OCI-LY7 (cell line): ENCODE results near the gene ANAPC16. TPM values are rescaled to one million over a fixed set of nuclear protein-coding genes. Genes with fewer than 3 reads are reported as not detected.
A peak's percentile ranks its signal among the peaks of the same experiment; 100 is the strongest.

ENCODE experiments used
- BruUV-seq: library from RNA; stranded (reverse); fragments of 400-500 nt; replicated peaks from 2 replicates; lab custom pipeline; 2021; lab: Mats Ljungman, UMichigan
- CTCF ChIA-PET: fragments of 300-600 bp; sonication (Branson Sonifier 250); formaldehyde crosslinking; loops from one replicate; lab custom pipeline; 2022; ENCODE audit warnings: antibody characterized with exemption; ENCODE audit not compliant: unreplicated experiment; lab: Charles Lee
- POLR2A ChIA-PET: fragments of 300-600 bp; sonication (Branson Sonifier 250); formaldehyde crosslinking; loops from one replicate; lab custom pipeline; 2022; ENCODE audit warnings: antibody characterized with exemption; lab: Charles Lee
- DNase-seq: peaks from one replicate; pipeline ENCODE4 v3.0.0-alpha.2; 2015; ENCODE audit warnings: low spot score
- H2AFZ ChIP-seq: fragments of 200-600 bp; sonication (generic), shearing (Covaris generic); 2 replicates; pipeline ENCODE4 v1.6.1; 2014; ENCODE audit warnings: mild to moderate bottlenecking, antibody characterized with exemption, low read length, moderate library complexity
- H3K27ac ChIP-seq: fragments of 200-600 bp; sonication (generic); 2 replicates; pipeline ENCODE4 v1.5.1; 2014; ENCODE audit warnings: mixed run types, low read depth, mild to moderate bottlenecking, moderate library complexity, low read length, inconsistent platforms; ENCODE audit not compliant: poor library complexity, severe bottlenecking
- H3K36me3 ChIP-seq: fragments of 200-600 bp; sonication (generic); 2 replicates; pipeline ENCODE4 v1.6.1; 2014; ENCODE audit warnings: mild to moderate bottlenecking, antibody characterized with exemption, low read length, moderate library complexity, mixed read lengths; ENCODE audit not compliant: insufficient read depth
- H3K4me1 ChIP-seq: fragments of 200-600 bp; sonication (generic); 2 replicates; pipeline ENCODE4 v1.5.1; 2014; ENCODE audit warnings: mild to moderate bottlenecking, low read length; ENCODE audit not compliant: insufficient read depth, poor library complexity, severe bottlenecking
- H3K4me2 ChIP-seq: fragments of 200-600 bp; sonication (generic); 2 replicates; pipeline ENCODE4 v1.6.1; 2014; ENCODE audit warnings: mild to moderate bottlenecking, low read length
- H3K4me3 ChIP-seq: fragments of 200-600 bp; sonication (generic); 2 replicates; pipeline ENCODE4 v1.5.1; 2014; ENCODE audit warnings: mild to moderate bottlenecking, low read depth, low read length; ENCODE audit not compliant: poor library complexity, severe bottlenecking
- H3K79me2 ChIP-seq: fragments of 200-600 bp; sonication (generic); 2 replicates; pipeline ENCODE4 v1.6.1; 2016; ENCODE audit warnings: low read depth, mild to moderate bottlenecking, low read length, moderate library complexity, mixed read lengths; ENCODE audit not compliant: insufficient read depth
- H3K9me2 ChIP-seq: fragments of 200-600 bp; sonication (generic); 2 replicates; pipeline ENCODE4 v1.6.1; 2016; ENCODE audit warnings: mild to moderate bottlenecking, low read length, mixed read lengths; ENCODE audit not compliant: insufficient read depth
- H3K9me3 ChIP-seq: fragments of 200-600 bp; sonication (generic); 2 replicates; pipeline ENCODE4 v1.6.1; 2014; ENCODE audit warnings: mild to moderate bottlenecking, mixed run types, low read length, mixed read lengths
- H4K20me1 ChIP-seq: fragments of 200-600 bp; sonication (generic); 2 replicates; pipeline ENCODE4 v1.6.1; 2014; ENCODE audit warnings: mild to moderate bottlenecking, antibody characterized with exemption, low read length, moderate library complexity, mixed read lengths; ENCODE audit not compliant: insufficient read depth
- CTCF ChIP-seq: fragments of 200-600 bp; sonication (generic); conservative IDR thresholded peaks from 2 replicates; pipeline ENCODE4 v1.5.1; 2014; ENCODE audit warnings: mild to moderate bottlenecking, antibody characterized with exemption, low read length, moderate library complexity, mixed read lengths
- EZH2phosphoT487 ChIP-seq: fragments of 200-600 bp; sonication (generic); IDR thresholded peaks from 2 replicates; pipeline ENCODE4 v1.6.1; 2018; ENCODE audit warnings: low read depth, borderline replicate concordance, mild to moderate bottlenecking, mixed run types, antibody characterized with exemption, low read length, moderate library complexity, mixed read lengths
- intact Hi-C: fragments of 100-400 bp; cut with micrococcal nuclease; formaldehyde crosslinking; loops from one replicate; pipeline ENCODE4 v1.10.0; 2022; ENCODE audit not compliant: unreplicated experiment
- total RNA-seq, 2 experiments: library from RNA; depleted of rRNA in 1 of 2; stranded (reverse); fragments of >200 nt in 1 of 2; shearing (Covaris generic) in 1 of 2; gene quantifications; 2 replicates each; pipeline ENCODE4 v1.2.3, GENCODE V29; 2014 to 2022

ANAPC16 gene
- total RNA-seq, 2 experiments from 2014 or later: 68.0 to 92.8 TPM

GRCh38 chr10:72276013-72276387 is 60.2 kb downstream of the ANAPC16 start:
- POLR2A ChIA-PET: interaction anchor here (0.7 to 5.5 kb wide), 10 partner anchors 10 to 144 kb away, joined by 3 to 42 read pairs (median 4); no protein-coding TSS in a partner anchor
- peaks cover 39% of the 10 kb centered on the region for H3K4me1 ChIP-seq
- peak overlapping the region; percentile 77 for H3K4me3 ChIP-seq
- no peak for TF ChIP-seq CTCF
- TF ChIP-seq EZH2phosphoT487: no peak
- DNase-seq: no peak
- H3K79me2 ChIP-seq: no peaks in the 10 kb centered on the region
- H3K27ac ChIP-seq: peak overlapping the region; percentile 4
- H3K4me2 ChIP-seq: peak overlapping the region; percentile 97
- intact Hi-C loops: no loop called here
- BruUV-seq: no TSS peak
- CTCF ChIA-PET: interaction anchor here (0.9 kb wide), 1 partner anchor 61 kb away, joined by 3 read pairs; no protein-coding TSS in a partner anchor
- H4K20me1 ChIP-seq: no peaks in the 10 kb centered on the region
- no peaks in the 10 kb centered on the region for H3K9me2 ChIP-seq
- H2AFZ ChIP-seq: no peak overlapping the region
- H3K36me3 ChIP-seq: peaks cover 19% of the 10 kb centered on the region
- H3K9me3 ChIP-seq: no peaks in the 10 kb centered on the region

- H3K4me1 ChIP-seq: peaks cover 39% of the 10 kb centered on the region
- H3K9me3 ChIP-seq: no peaks in the 10 kb centered on the region
- H2AFZ ChIP-seq: no peak overlapping the region
- no peaks in the 10 kb centered on the region for H3K79me2 ChIP-seq
- H3K36me3 ChIP-seq: peaks cover 19% of the 10 kb centered on the region
- CTCF ChIA-PET: no interaction called here
- no peaks in the 10 kb centered on the region for H4K20me1 ChIP-seq
- no peak for DNase-seq
- peak overlapping the region; percentile 97; the same call in 1 of the 2 replicates for H3K4me2 ChIP-seq
- intact Hi-C loops: no loop called here
- BruUV-seq: no TSS peak
- H3K9me2 ChIP-seq: no peaks in the 10 kb centered on the region
- POLR2A ChIA-PET: interaction anchor here (0.7 to 5.5 kb wide), 9 partner anchors 9 to 144 kb away, joined by 3 to 42 read pairs (median 4); no protein-coding TSS in a partner anchor
- peak overlapping the region; percentile 77 for H3K4me3 ChIP-seq
- TF ChIP-seq EZH2phosphoT487 (no peak), CTCF (no peak)
- peak overlapping the region; percentile 4 for H3K27ac ChIP-seq
Observed at GRCh38 chr10:72276421-72277339, 60.9 kb downstream of the ANAPC16 start.
